Progenitor cell of endocrine pancreas (in vitro differentiated cells): ENCODE data around the gene KLHDC1. TPM values are rescaled to one million over a fixed set of nuclear protein-coding genes. Genes with fewer than 3 reads are reported as not detected.
"Not testable (repeated sequence)": the region's sequence is repeated elsewhere in the genome, so short reads cannot be mapped to it uniquely, and the experiment has no call there.

ENCODE experiments used
- DNase-seq: peaks from one replicate; pipeline ENCODE4 v3.0.0; 2021; ENCODE audit warnings: low spot score; ENCODE audit not compliant: unreplicated experiment
- H3K27ac Mint-ChIP-seq: 2 replicates; pipeline ENCODE4 v1.8.0; 2021; ENCODE audit warnings: mild to moderate bottlenecking, moderate library complexity, mixed read lengths
- H3K27me3 Mint-ChIP-seq: 2 replicates; pipeline ENCODE4 v1.8.0; 2021; ENCODE audit warnings: mixed read lengths
- H3K36me3 Mint-ChIP-seq: 2 replicates; pipeline ENCODE4 v1.8.0; 2022; ENCODE audit warnings: mixed read lengths; ENCODE audit not compliant: insufficient read depth
- H3K4me1 Mint-ChIP-seq: 2 replicates; pipeline ENCODE4 v1.8.0; 2021; ENCODE audit warnings: low read depth, mixed read lengths
- H3K4me3 Mint-ChIP-seq: 2 replicates; pipeline ENCODE4 v1.8.0; 2021; ENCODE audit warnings: low read depth, mild to moderate bottlenecking, moderate library complexity, mixed read lengths
- H3K9me3 Mint-ChIP-seq: 2 replicates; pipeline ENCODE4 v1.8.0; 2021; ENCODE audit warnings: low read depth, mixed read lengths
- CTCF ChIP-seq: fragments of 200-600 bp; sonication (generic); IDR thresholded peaks from one replicate; pipeline ENCODE4 v1.5.0; 2021; ENCODE audit warnings: antibody characterized with exemption, mild to moderate bottlenecking; ENCODE audit not compliant: unreplicated experiment
- long read RNA-seq: library from polyadenylated mRNA; unstranded; transcript quantifications from one replicate; pipeline ENCODE4 v2.0.0, GENCODE V29; 2020
- total RNA-seq: library from RNA; stranded (reverse); gene quantifications from 2 replicates; pipeline ENCODE4 v1.2.1, GENCODE V29; 2021

Gene KLHDC1
- total RNA-seq, result 2.4 and 2.8 TPM in 2 replicates
- long read RNA-seq, partial matches to known transcripts, result 1 of 4 reads
- long read RNA-seq, other reads (novel, unspliced or antisense), result 2 of 4 reads

DNA sequence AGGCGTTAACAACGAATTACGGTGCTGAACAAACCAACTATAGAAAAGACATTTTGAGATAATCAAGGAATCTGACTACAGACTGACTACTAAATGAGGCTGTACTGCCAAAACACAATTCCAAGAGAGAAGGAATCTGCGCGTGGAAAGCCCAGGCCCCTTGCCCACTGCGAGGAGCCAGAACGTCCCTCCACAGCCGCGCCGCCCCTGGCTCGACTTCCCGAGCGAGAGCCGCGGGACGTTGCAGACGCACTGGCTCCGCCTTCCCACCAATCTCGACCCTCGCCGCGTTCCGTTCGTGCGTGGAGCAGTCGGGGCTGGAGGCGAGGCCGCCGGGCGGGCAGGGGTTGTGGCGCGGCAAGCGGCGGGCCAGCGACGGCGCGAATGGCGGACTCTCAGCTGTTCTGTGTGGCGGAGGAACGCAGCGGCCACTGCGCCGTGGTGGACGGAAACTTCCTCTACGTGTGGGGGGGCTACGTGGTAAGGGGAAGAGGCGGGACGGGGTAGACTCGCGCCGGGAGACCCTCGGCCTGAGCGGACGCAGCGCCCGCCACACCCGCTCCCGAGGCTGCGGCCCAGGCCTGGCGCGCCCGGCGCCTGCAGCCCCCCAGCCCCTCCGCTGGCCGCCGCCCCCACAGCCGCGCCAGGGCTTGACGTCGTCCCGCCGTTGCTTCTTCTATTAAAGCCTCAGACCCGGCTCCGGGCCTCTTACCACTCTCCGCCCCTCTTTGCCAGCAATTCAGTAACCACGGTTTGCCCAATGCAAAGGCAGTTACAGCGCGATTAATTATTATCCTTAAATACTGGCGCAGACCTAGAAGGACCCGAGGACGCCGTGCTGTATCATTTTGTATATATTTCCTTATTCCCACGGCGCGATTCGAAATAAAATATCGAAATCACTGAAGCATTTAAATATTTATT, at the start of gene KLHDC1:
Gene KLHDC1, plus strand, starts transcription at position 310 of the 924 bp plus-strand sequence. Its CDS starts 75 bp downstream, at position 385.
- TF ChIP-seq CTCF, result no peak

DNA sequence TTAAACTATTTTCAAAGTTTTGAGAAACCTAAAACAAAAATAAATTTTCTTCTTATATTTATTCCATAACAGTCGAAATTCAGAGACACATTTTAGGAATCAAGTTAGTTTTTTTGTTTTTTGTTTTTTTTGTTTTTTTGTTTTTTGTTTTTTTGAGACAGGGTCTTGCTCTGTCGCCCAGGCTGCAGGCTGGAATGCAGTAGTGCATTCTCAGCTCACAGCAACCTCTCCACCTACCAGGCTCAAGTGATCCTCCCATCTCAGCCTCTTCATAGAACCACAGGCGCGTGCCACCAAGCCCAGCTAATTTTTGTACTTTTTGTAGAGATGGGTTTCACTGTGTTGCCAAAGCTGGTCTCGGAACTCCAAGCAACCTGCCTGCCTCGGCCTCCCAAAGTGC, 39.4 kb upstream of the KLHDC1 start:
- Mint-ChIP-seq H3K36me3 (peaks cover 5% of the 10 kb centered on the region), H3K4me3 (no peak overlapping the region), H3K9me3 (no peaks in the 10 kb centered on the region), H3K27ac (no peak overlapping the region), H3K27me3 (no peaks in the 10 kb centered on the region), H3K4me1 (no peaks in the 10 kb centered on the region)
- no peak for DNase-seq
- no peak for TF ChIP-seq CTCF

More for the DNA sequence above, at the start of gene KLHDC1:
- H3K9me3 Mint-ChIP-seq, result no peaks in the 10 kb centered on the region
- H3K27ac Mint-ChIP-seq, result peak within 1 kb of the TSS; percentile 93
- peak within 1 kb of the TSS; percentile 79 for H3K4me3 Mint-ChIP-seq
- H3K4me1 Mint-ChIP-seq, result peaks cover 11% of the 10 kb centered on the region
- H3K27me3 Mint-ChIP-seq, result no peaks in the 10 kb centered on the region
- DNase-seq, result peak; percentile 52
- no peaks in the 10 kb centered on the region for H3K36me3 Mint-ChIP-seq

GRCh38 chr14:49654511-49654910, 38.4 kb upstream of the KLHDC1 start:
- Mint-ChIP-seq H3K36me3 (peaks cover 5% of the 10 kb centered on the region), H3K27ac (no peak overlapping the region), H3K4me3 (no peak overlapping the region), H3K9me3 (no peaks in the 10 kb centered on the region), H3K27me3 (no peaks in the 10 kb centered on the region), H3K4me1 (no peaks in the 10 kb centered on the region)
- no peak for DNase-seq
- TF ChIP-seq CTCF, result no peak

DNA sequence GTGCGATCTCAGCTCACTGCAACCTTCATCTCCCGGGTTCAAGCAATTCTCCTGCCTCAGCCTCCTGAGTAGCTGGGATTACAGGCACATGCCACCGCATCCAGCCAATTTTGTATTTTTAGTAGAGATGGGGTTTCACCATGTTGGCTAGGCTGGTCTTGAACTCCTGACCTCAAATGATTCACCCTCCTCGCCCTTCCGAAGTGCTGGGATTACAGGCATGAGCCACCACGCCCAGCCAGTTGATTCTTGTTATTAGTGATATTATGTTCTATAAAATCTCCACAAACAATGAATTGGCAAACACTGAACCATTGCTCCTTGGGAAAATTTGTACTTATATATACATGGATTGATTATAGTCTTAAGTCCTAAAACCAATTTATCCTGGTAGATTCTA, 35.4 kb upstream of the KLHDC1 start:
- not testable (repeated sequence) for H3K9me3 Mint-ChIP-seq, H3K4me1 Mint-ChIP-seq, H3K4me3 Mint-ChIP-seq, H3K36me3 Mint-ChIP-seq, H3K27me3 Mint-ChIP-seq, H3K27ac Mint-ChIP-seq, DNase-seq

- Mint-ChIP-seq H3K36me3 (no peaks in the 10 kb centered on the region), H3K27me3 (no peaks in the 10 kb centered on the region), H3K4me3 (no peak overlapping the region), H3K4me1 (no peaks in the 10 kb centered on the region), H3K27ac (no peak overlapping the region), H3K9me3 (no peaks in the 10 kb centered on the region)
- no peak for DNase-seq
- TF ChIP-seq CTCF, result no peak
These were observed 33.1 kb upstream of the KLHDC1 start for GRCh38 chr14:49659526-49660455.
